HepG2 (cell line): ENCODE results near the gene PRSS16. TPM values are rescaled to one million over a fixed set of nuclear protein-coding genes. Genes with fewer than 3 reads are reported as not detected.

Experiments
- ATAC-seq: fragments of 200-7000 bp; cut with Tn5 transposase; 3 replicates; pipeline ENCODE4 v1.9.1; 2020; ENCODE audit warnings: mild to moderate bottlenecking, moderate library complexity
- BruUV-seq: library from RNA; stranded (reverse); fragments of 400-500 nt; replicated peaks from 2 replicates; lab custom pipeline; 2021; lab: Mats Ljungman, UMichigan
- CTCF ChIA-PET: fragments of 300-600 bp; formaldehyde crosslinking; extraction: SDS; loops from one replicate; lab custom pipeline; 2021; ENCODE audit warnings: low total read pairs, inconsistent platforms, low intra/inter-chr PET ratio; lab: Yijun Ruan, JAX
- POLR2A ChIA-PET: fragments of 350-600 bp; sonication (Branson Sonifier 250); formaldehyde crosslinking; loops from one replicate; lab custom pipeline; 2020; ENCODE audit warnings: antibody characterized with exemption, inconsistent platforms; lab: Yijun Ruan, JAX
- DNase-seq: peaks from one replicate; pipeline ENCODE4 v3.0.0-alpha.2; 2015; ENCODE audit warnings: low spot score
- FAIRE-seq: peaks from 3 replicates; lab custom pipeline; 2011; peaks lifted over from hg19 to GRCh38; lab: Jason Lieb, UNC
- H2AFZ ChIP-seq: one replicate; pipeline ENCODE4 v1.6.1; 2011; ENCODE audit warnings: low read length, inconsistent platforms
- H3K27ac ChIP-seq: fragments of 300-600 bp; 3 replicates; pipeline ENCODE4 v1.8.0; 2011; ENCODE audit warnings: mixed run types, mild to moderate bottlenecking, mixed read lengths, low read length, inconsistent platforms; ENCODE audit not compliant: insufficient read depth; ENCODE audit errors: extremely low read length
- H3K27me3 ChIP-seq, 2 experiments: fragments of 200-600 bp in 1 of 2; 2 replicates in 1 of 2; 3 replicates in 1 of 2; pipeline versions ENCODE4 v1.6.0 to v1.8.0; 2011; ENCODE audit warnings: low read length in 2 of 2, mild to moderate bottlenecking in 2 of 2, moderate library complexity in 2 of 2, inconsistent platforms in 1 of 2; ENCODE audit not compliant: insufficient read depth in 2 of 2, control insufficient read depth in 1 of 2
- H3K36me3 ChIP-seq, 2 experiments: fragments of 200-600 bp in 1 of 2; replicated peaks in 1 of 2; 2 replicates in 1 of 2; 3 replicates in 1 of 2; pipeline versions ENCODE4 v1.5.1 to v1.8.0; 2011; ENCODE audit warnings: low read length in 2 of 2, inconsistent platforms in 1 of 2; ENCODE audit not compliant: insufficient read depth in 2 of 2, control insufficient read depth in 1 of 2
- H3K4me1 ChIP-seq: 2 replicates; pipeline ENCODE4 v1.5.1; 2012; ENCODE audit warnings: low read length, inconsistent platforms; ENCODE audit not compliant: insufficient read depth
- H3K4me2 ChIP-seq: 2 replicates; pipeline ENCODE4 v1.6.0; 2011; ENCODE audit warnings: low read depth, low read length, inconsistent platforms
- H3K4me3 ChIP-seq, 3 experiments: fragments of 200-600 bp in 1 of 3; sonication (generic), shearing (Covaris generic) in 1 of 3; replicated peaks in 1 of 3; 2 replicates each; pipeline ENCODE4 v1.5.1; 2011 to 2016; ENCODE audit warnings: low read length in 3 of 3, inconsistent platforms in 2 of 3, low read depth in 2 of 3, mild to moderate bottlenecking in 2 of 3, control low read depth in 1 of 3, mixed read lengths in 1 of 3; ENCODE audit not compliant: insufficient read depth in 1 of 3
- H3K79me2 ChIP-seq: one replicate; pipeline ENCODE4 v1.6.1; 2011; ENCODE audit warnings: low read length, inconsistent platforms; ENCODE audit not compliant: insufficient read depth
- H3K9ac ChIP-seq: 2 replicates; pipeline ENCODE4 v1.6.0; 2011; ENCODE audit warnings: mild to moderate bottlenecking, low read depth, low read length, inconsistent platforms; ENCODE audit not compliant: insufficient read depth
- H3K9me3 ChIP-seq: 2 replicates; pipeline ENCODE4 v1.5.1; 2012; ENCODE audit warnings: mild to moderate bottlenecking, low read length
- H4K20me1 ChIP-seq: 2 replicates; pipeline ENCODE4 v1.6.0; 2011; ENCODE audit warnings: inconsistent platforms, mild to moderate bottlenecking, low read length, moderate library complexity; ENCODE audit not compliant: insufficient read depth
- NFATC3 ChIP-seq: sonication (generic); formaldehyde crosslinking; IDR thresholded peaks from 2 replicates; pipeline ENCODE4 v1.5.1; 2020; ENCODE audit warnings: mild to moderate bottlenecking, missing genetic modification reagents
- POLR2A ChIP-seq, 2 experiments: IDR thresholded peaks; 2 replicates each; pipeline ENCODE4 v1.6.1; 2011; ENCODE audit warnings: low read depth in 2 of 2, low read length in 2 of 2, mild to moderate bottlenecking in 1 of 2, moderate library complexity in 1 of 2; ENCODE audit not compliant: insufficient read depth in 1 of 2
- WGBS: methylation state at CpG from one replicate; pipeline ENCODE4 v1.1.6; 2017; ENCODE audit warnings: low lambda C conversion rate; 5-methylcytosine and 5-hydroxymethylcytosine counted together
- in situ Hi-C: cut with HindIII; loops from 2 replicates; pipeline ENCODE4 v1.10.0; 2017; ENCODE audit warnings: low pct_unique_long_range_greater_than_20kb; ENCODE audit not compliant: extremely low pct_ligation_motif_present
- intact Hi-C: fragments of 100-400 bp; cut with micrococcal nuclease; formaldehyde crosslinking; loops from one replicate; pipeline ENCODE4 v1.10.0; 2022; ENCODE audit not compliant: unreplicated experiment
- polyA plus RNA-seq, 8 experiments: library from polyadenylated mRNA; depleted of rRNA in 3 of 8; stranded (reverse) in 7 of 8; unstranded in 1 of 8; fragments of >200 nt; fragmentation: Illumina TruSeq in 4 of 8; extraction: Trizol in 4 of 8; gene quantifications; 2 replicates each; pipeline versions ENCODE4 v1.2.1 to v1.2.3, GENCODE V29; 2011 to 2016; ENCODE audit warnings: low read depth in 4 of 8, missing spikeins in 1 of 8, mixed read lengths in 1 of 8; ENCODE audit not compliant: insufficient read depth in 1 of 8
- total RNA-seq, 5 experiments: library from RNA; depleted of rRNA; stranded (reverse); fragments of >200 nt; fragmentation: Illumina TruSeq; extraction: Trizol; gene quantifications; 2 replicates each; pipeline ENCODE4 v1.2.3, GENCODE V29; 2016; ENCODE audit warnings: low read depth in 1 of 5
- TF ChIP-seq, protein P1 (sequence below), 2 experiments: sonication (generic) in 1 of 2; formaldehyde crosslinking in 1 of 2; IDR thresholded peaks; 2 replicates each; pipeline versions ENCODE4 v1.4.0 to v1.6.1; 2018 to 2020; ENCODE audit warnings: missing genetic modification reagents in 2 of 2, borderline replicate concordance in 1 of 2, low read depth in 1 of 2, mild to moderate bottlenecking in 1 of 2, missing biosample characterization in 1 of 2
- TF ChIP-seq, protein P2 (sequence below), 2 experiments: IDR thresholded peaks; 2 replicates each; pipeline ENCODE4 v1.6.1; 2011 to 2012; ENCODE audit warnings: low read length in 2 of 2, borderline replicate concordance in 1 of 2, low read depth in 1 of 2, mild to moderate bottlenecking in 1 of 2, moderate library complexity in 1 of 2

Gene PRSS16
- total and polyA plus RNA-seq, 2 of the 13 experiments (the other 11 are each of a cell fraction or from before 2014, with no cell fraction given) = not detected

DNA sequence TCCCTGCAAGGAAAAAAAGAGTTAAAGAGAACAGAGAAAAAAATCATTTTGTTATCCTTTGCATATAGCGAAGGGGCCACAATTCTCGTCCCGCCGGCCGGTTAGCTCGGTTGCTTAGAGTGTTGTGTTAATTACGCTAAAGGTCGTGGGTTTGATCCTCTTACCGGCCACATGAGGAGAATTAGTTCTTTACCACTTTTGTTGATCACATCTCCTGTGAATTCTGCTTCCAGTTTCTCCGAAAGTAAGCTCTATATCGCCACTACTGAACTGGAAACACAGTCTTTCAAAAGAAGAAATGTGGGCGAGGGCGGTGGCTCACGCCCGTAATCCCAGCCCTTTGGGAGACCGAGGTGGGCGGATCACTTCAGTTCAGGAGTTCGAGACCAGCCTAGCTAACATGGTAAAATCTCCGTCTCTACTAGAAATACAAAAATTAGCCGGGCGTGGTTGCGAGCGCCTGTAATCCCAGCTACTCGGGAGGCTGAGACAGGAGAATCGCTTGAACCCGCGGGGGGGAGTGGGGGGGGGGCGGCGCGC, 13.4 kb downstream of the PRSS16 start:
- H3K4me2 ChIP-seq = no peak overlapping the region

More for the DNA sequence above, 13.4 kb downstream of the PRSS16 start:
- Histone ChIP-seq H3K36me3 (no peaks in the 10 kb centered on the region), H3K9ac (no peak overlapping the region), H3K27ac (no peak overlapping the region), H4K20me1 (no peaks in the 10 kb centered on the region), H3K4me1 (no peaks in the 10 kb centered on the region), H2AFZ (no peak overlapping the region), H3K4me3 (no peak overlapping the region), H3K79me2 (no peaks in the 10 kb centered on the region), H3K9me3 (no peaks in the 10 kb centered on the region), H3K27me3 (peaks cover 0 to 18% of the 10 kb centered on the region in 2 experiments; a peak in 2 of 5 replicates)
- CTCF ChIA-PET = no interaction called here
- no peak for TF ChIP-seq POLR2A (IDR thresholded peaks at IDR 0.05; ENCODE audit: insufficient read depth in 1 of 2, low read depth in 2 of 2, low read length in 2 of 2)
- TF ChIP-seq, protein P1, sequence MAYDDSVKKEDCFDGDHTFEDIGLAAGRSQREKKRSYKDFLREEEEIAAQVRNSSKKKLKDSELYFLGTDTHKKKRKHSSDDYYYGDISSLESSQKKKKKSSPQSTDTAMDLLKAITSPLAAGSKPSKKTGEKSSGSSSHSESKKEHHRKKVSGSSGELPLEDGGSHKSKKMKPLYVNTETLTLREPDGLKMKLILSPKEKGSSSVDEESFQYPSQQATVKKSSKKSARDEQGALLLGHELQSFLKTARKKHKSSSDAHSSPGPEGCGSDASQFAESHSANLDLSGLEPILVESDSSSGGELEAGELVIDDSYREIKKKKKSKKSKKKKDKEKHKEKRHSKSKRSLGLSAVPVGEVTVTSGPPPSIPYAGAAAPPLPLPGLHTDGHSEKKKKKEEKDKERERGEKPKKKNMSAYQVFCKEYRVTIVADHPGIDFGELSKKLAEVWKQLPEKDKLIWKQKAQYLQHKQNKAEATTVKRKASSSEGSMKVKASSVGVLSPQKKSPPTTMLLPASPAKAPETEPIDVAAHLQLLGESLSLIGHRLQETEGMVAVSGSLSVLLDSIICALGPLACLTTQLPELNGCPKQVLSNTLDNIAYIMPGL (CRISPR knock-in tag; IDR thresholded peaks at IDR 0.05; ENCODE audit: borderline replicate concordance in 1 of 2, low read depth in 1 of 2) = no peak
- TF ChIP-seq NFATC3 = no peak
- TF ChIP-seq, protein P2, sequence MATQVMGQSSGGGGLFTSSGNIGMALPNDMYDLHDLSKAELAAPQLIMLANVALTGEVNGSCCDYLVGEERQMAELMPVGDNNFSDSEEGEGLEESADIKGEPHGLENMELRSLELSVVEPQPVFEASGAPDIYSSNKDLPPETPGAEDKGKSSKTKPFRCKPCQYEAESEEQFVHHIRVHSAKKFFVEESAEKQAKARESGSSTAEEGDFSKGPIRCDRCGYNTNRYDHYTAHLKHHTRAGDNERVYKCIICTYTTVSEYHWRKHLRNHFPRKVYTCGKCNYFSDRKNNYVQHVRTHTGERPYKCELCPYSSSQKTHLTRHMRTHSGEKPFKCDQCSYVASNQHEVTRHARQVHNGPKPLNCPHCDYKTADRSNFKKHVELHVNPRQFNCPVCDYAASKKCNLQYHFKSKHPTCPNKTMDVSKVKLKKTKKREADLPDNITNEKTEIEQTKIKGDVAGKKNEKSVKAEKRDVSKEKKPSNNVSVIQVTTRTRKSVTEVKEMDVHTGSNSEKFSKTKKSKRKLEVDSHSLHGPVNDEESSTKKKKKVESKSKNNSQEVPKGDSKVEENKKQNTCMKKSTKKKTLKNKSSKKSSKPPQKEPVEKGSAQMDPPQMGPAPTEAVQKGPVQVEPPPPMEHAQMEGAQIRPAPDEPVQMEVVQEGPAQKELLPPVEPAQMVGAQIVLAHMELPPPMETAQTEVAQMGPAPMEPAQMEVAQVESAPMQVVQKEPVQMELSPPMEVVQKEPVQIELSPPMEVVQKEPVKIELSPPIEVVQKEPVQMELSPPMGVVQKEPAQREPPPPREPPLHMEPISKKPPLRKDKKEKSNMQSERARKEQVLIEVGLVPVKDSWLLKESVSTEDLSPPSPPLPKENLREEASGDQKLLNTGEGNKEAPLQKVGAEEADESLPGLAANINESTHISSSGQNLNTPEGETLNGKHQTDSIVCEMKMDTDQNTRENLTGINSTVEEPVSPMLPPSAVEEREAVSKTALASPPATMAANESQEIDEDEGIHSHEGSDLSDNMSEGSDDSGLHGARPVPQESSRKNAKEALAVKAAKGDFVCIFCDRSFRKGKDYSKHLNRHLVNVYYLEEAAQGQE (IDR thresholded peaks at IDR 0.05; ENCODE audit: borderline replicate concordance in 1 of 2, low read depth in 1 of 2, low read length in 2 of 2) = no peak
- DNase-seq = no peak
- FAIRE-seq = no peak
- in situ Hi-C loops = no loop called here
- no TSS peak for BruUV-seq
- 50% methylated on average over 30 of the region's 30 CpGs for WGBS
- ATAC-seq = no peak
- POLR2A ChIA-PET = no interaction called here
- intact Hi-C loops = no loop called here
